H9 (cell line): Measurements from ENCODE around the gene SEMA3F. TPM values are rescaled to one million over a fixed set of nuclear protein-coding genes. Genes with fewer than 3 reads are reported as not detected.

Source experiments
- DNase-seq: peaks from one replicate; pipeline ENCODE4 v3.0.0-alpha.2; 2017
- H2AFZ ChIP-seq: one replicate; pipeline ENCODE4 v1.6.1; 2013; ENCODE audit warnings: mild to moderate bottlenecking, low read length, control low read depth, moderate library complexity
- H2AK5ac ChIP-seq: 2 replicates; pipeline ENCODE4 v1.6.1; 2013; ENCODE audit warnings: low read length, control low read depth, mixed read lengths; ENCODE audit not compliant: insufficient read length
- H2BK120ac ChIP-seq: one replicate; pipeline ENCODE4 v1.6.1; 2013; ENCODE audit warnings: low read depth, mild to moderate bottlenecking, low read length, control low read depth, inconsistent platforms; ENCODE audit not compliant: poor library complexity, severe bottlenecking
- H2BK12ac ChIP-seq: 2 replicates; pipeline ENCODE4 v1.6.1; 2013; ENCODE audit warnings: low read length, control low read depth, mixed read lengths, low read depth; ENCODE audit not compliant: insufficient read length
- H2BK15ac ChIP-seq: 2 replicates; pipeline ENCODE4 v1.6.1; 2013; ENCODE audit warnings: low read depth, low read length, control low read depth
- H2BK20ac ChIP-seq: one replicate; pipeline ENCODE4 v1.6.1; 2013; ENCODE audit warnings: low read depth, mild to moderate bottlenecking, low read length, control low read depth, inconsistent platforms; ENCODE audit not compliant: poor library complexity, severe bottlenecking
- H2BK5ac ChIP-seq: 2 replicates; pipeline ENCODE4 v1.6.1; 2013; ENCODE audit warnings: low read length, control low read depth, mixed read lengths; ENCODE audit not compliant: insufficient read length
- H3K14ac ChIP-seq: 2 replicates; pipeline ENCODE4 v1.6.1; 2013; ENCODE audit warnings: low read length, control low read depth; ENCODE audit not compliant: insufficient read depth
- H3K18ac ChIP-seq: 2 replicates; pipeline ENCODE4 v1.6.1; 2013; ENCODE audit warnings: low read depth, mild to moderate bottlenecking, mixed read lengths, low read length, control low read depth; ENCODE audit not compliant: insufficient read length
- H3K23ac ChIP-seq: 2 replicates; pipeline ENCODE4 v1.6.1; 2013; ENCODE audit warnings: low read length, control low read depth, mixed read lengths, low read depth; ENCODE audit not compliant: insufficient read length
- H3K23me2 ChIP-seq: 2 replicates; pipeline ENCODE4 v1.6.1; 2013; ENCODE audit warnings: low read depth, mild to moderate bottlenecking, mixed read lengths, low read length, control low read depth; ENCODE audit not compliant: insufficient read length, poor library complexity, severe bottlenecking
- H3K27ac ChIP-seq: 2 replicates; pipeline ENCODE4 v1.5.1; 2013; ENCODE audit warnings: low read length, control low read depth, mixed read lengths, low read depth; ENCODE audit not compliant: insufficient read length
- H3K27me3 ChIP-seq: 2 replicates; pipeline ENCODE4 v1.6.1; 2013; ENCODE audit warnings: low read length, control low read depth, inconsistent platforms; ENCODE audit not compliant: insufficient read depth
- H3K4ac ChIP-seq: 2 replicates; pipeline ENCODE4 v1.6.1; 2013; ENCODE audit warnings: low read depth, mild to moderate bottlenecking, control low read depth, inconsistent platforms, low read length, moderate library complexity
- H3K4me1 ChIP-seq: 2 replicates; pipeline ENCODE4 v1.6.1; 2013; ENCODE audit warnings: low read length, control low read depth, inconsistent platforms; ENCODE audit not compliant: insufficient read depth
- H3K4me2 ChIP-seq: 2 replicates; pipeline ENCODE4 v1.6.1; 2013; ENCODE audit warnings: low read length, control low read depth, mixed read lengths; ENCODE audit not compliant: insufficient read length, insufficient read depth
- H3K56ac ChIP-seq: 2 replicates; pipeline ENCODE4 v1.6.1; 2013; ENCODE audit warnings: low read depth, mild to moderate bottlenecking, mixed read lengths, low read length, control low read depth; ENCODE audit not compliant: insufficient read length
- H3K79me1 ChIP-seq: 2 replicates; pipeline ENCODE4 v1.6.1; 2013; ENCODE audit warnings: low read depth, mild to moderate bottlenecking, moderate library complexity, low read length, control low read depth, inconsistent platforms; ENCODE audit not compliant: insufficient read depth, poor library complexity, severe bottlenecking
- H3K79me2 ChIP-seq: 2 replicates; pipeline ENCODE4 v1.6.1; 2013; ENCODE audit warnings: low read length, control low read depth, inconsistent platforms; ENCODE audit not compliant: insufficient read depth
- H3K9ac ChIP-seq: 2 replicates; pipeline ENCODE4 v1.6.1; 2013; ENCODE audit warnings: low read length, control low read depth, mixed read lengths; ENCODE audit not compliant: insufficient read length; ENCODE audit errors: extremely low read depth
- H3K9me3 ChIP-seq: one replicate; pipeline ENCODE4 v1.6.1; 2013; ENCODE audit warnings: low read depth, low read length, inconsistent platforms; ENCODE audit not compliant: control insufficient read depth
- H3T11ph ChIP-seq: one replicate; pipeline ENCODE4 v1.6.1; 2013; ENCODE audit warnings: mild to moderate bottlenecking, low read length, control low read depth, inconsistent platforms
- H4K20me1 ChIP-seq: one replicate; pipeline ENCODE4 v1.6.1; 2013; ENCODE audit not compliant: control insufficient read depth, insufficient read length, insufficient read depth
- H4K5ac ChIP-seq: 2 replicates; pipeline ENCODE4 v1.6.1; 2013; ENCODE audit warnings: low read depth, mild to moderate bottlenecking, mixed read lengths, low read length, control low read depth; ENCODE audit not compliant: insufficient read length
- H4K8ac ChIP-seq: replicated peaks from 2 replicates; pipeline ENCODE4 v1.6.1; 2013; ENCODE audit warnings: low read length, control low read depth, mixed read lengths, low read depth; ENCODE audit not compliant: insufficient read length
- H4K91ac ChIP-seq: 2 replicates; pipeline ENCODE4 v1.6.1; 2013; ENCODE audit warnings: low read depth, mild to moderate bottlenecking, moderate library complexity, mixed read lengths, low read length, control low read depth; ENCODE audit not compliant: insufficient read length
- H3K27ac Mint-ChIP-seq, 3 experiments: 2 replicates in 2 of 3; 3 replicates in 1 of 3; pipeline ENCODE4 v1.8.0; 2020 to 2021; ENCODE audit warnings: mixed read lengths in 3 of 3, mild to moderate bottlenecking in 1 of 3, moderate library complexity in 1 of 3
- H3K27me3 Mint-ChIP-seq: 2 replicates; pipeline ENCODE4 v1.8.0; 2021; ENCODE audit warnings: low read depth, mild to moderate bottlenecking, moderate library complexity, mixed read lengths
- H3K36me3 Mint-ChIP-seq, 3 experiments: 2 replicates in 2 of 3; 3 replicates in 1 of 3; pipeline ENCODE4 v1.8.0; 2020 to 2021; ENCODE audit warnings: low read depth in 3 of 3, mixed read lengths in 3 of 3; ENCODE audit not compliant: insufficient read depth in 1 of 3
- H3K4me1 Mint-ChIP-seq, 2 experiments: 2 replicates each; pipeline ENCODE4 v1.8.0; 2020; ENCODE audit warnings: mixed read lengths in 2 of 2
- H3K4me3 Mint-ChIP-seq, 2 experiments: 2 replicates in 1 of 2; 3 replicates in 1 of 2; pipeline ENCODE4 v1.8.0; 2020 to 2021; ENCODE audit warnings: mild to moderate bottlenecking in 2 of 2, mixed read lengths in 2 of 2, moderate library complexity in 1 of 2
- H3K9me3 Mint-ChIP-seq, 2 experiments: 2 replicates in 1 of 2; 3 replicates in 1 of 2; pipeline ENCODE4 v1.8.0; 2020; ENCODE audit warnings: mild to moderate bottlenecking in 2 of 2, mixed read lengths in 2 of 2, moderate library complexity in 1 of 2
- WGBS: extraction: QIAGEN DNeasy Blood & Tissue Kit; methylation state at CpG from one replicate; pipeline ENCODE4 v1.1.7; 2013; ENCODE audit warnings: missing lambda C conversion rate, low lambda C conversion rate, mixed read lengths; ENCODE audit not compliant: insufficient read length; ENCODE audit errors: extremely low coverage; 5-methylcytosine and 5-hydroxymethylcytosine counted together
- total RNA-seq: library from RNA; stranded (reverse); gene quantifications from 2 replicates; pipeline ENCODE4 v1.2.1, GENCODE V29; 2021
- TF ChIP-seq, protein P1 (sequence below): fragments of 200-600 bp; sonication (generic); conservative IDR thresholded peaks from 3 replicates; pipeline ENCODE4 v1.8.0; 2021; ENCODE audit warnings: antibody characterized with exemption, mild to moderate bottlenecking

The SEMA3F gene
- total RNA-seq, 1 experiment from 2014 or later, result 14.3 TPM

DNA sequence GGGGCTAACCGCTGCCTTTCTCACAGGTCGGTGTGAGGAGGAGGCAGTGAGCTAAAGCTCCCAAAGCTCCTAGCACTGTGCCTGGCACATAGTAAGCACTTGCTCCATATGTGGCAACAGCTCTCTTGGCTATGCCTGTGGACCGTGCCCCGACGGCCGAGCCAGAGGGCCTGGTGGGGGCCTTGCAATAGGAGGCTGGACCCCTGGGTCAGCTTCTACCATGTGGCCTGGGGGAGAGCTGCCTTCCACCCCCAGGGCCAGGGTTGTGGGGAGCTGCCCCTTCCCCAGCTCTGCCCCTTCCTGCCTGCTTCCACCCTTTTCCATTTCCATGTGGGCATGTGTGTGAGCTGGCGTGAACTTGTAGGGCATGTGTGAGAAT, 19.4 kb downstream of the SEMA3F start:
- Histone ChIP-seq H3K56ac (no peak overlapping the region), H3K79me1 (no peaks in the 10 kb centered on the region), H2BK12ac (no peak overlapping the region), H2BK20ac (no peak overlapping the region), H4K8ac (no peak overlapping the region), H3K23me2 (no peaks in the 10 kb centered on the region), H4K91ac (no peak overlapping the region), H3K23ac (no peak overlapping the region), H3K4me2 (no peak overlapping the region), H3K4me1 (no peaks in the 10 kb centered on the region), H3K79me2 (no peaks in the 10 kb centered on the region), H2AK5ac (no peak overlapping the region), H3K14ac (no peak overlapping the region), H3K18ac (no peak overlapping the region), H3K9ac (no peak overlapping the region), H2AFZ (no peak overlapping the region), H3K9me3 (no peaks in the 10 kb centered on the region), H2BK5ac (no peak overlapping the region), H3K27me3 (no peaks in the 10 kb centered on the region), H3K27ac (no peak overlapping the region), H3T11ph (no peak overlapping the region), H4K5ac (no peak overlapping the region), H3K4ac (no peak overlapping the region), H4K20me1 (no peaks in the 10 kb centered on the region), H2BK15ac (no peak overlapping the region), H2BK120ac (no peak overlapping the region)
- Mint-ChIP-seq H3K9me3 (no peaks in the 10 kb centered on the region), H3K4me3 (no peak overlapping the region), H3K4me1 (peaks cover 7 to 13% of the 10 kb centered on the region in 2 experiments), H3K27me3 (no peaks in the 10 kb centered on the region), H3K36me3 (peaks cover 13 to 40% (median 19%) of the 10 kb centered on the region in 3 experiments; a peak in 6 of 7 replicates), H3K27ac (no peak overlapping the region)
- no peak for DNase-seq
- no CpG with 5 or more reads among the region's 7 CpGs for WGBS
- TF ChIP-seq, protein P1, sequence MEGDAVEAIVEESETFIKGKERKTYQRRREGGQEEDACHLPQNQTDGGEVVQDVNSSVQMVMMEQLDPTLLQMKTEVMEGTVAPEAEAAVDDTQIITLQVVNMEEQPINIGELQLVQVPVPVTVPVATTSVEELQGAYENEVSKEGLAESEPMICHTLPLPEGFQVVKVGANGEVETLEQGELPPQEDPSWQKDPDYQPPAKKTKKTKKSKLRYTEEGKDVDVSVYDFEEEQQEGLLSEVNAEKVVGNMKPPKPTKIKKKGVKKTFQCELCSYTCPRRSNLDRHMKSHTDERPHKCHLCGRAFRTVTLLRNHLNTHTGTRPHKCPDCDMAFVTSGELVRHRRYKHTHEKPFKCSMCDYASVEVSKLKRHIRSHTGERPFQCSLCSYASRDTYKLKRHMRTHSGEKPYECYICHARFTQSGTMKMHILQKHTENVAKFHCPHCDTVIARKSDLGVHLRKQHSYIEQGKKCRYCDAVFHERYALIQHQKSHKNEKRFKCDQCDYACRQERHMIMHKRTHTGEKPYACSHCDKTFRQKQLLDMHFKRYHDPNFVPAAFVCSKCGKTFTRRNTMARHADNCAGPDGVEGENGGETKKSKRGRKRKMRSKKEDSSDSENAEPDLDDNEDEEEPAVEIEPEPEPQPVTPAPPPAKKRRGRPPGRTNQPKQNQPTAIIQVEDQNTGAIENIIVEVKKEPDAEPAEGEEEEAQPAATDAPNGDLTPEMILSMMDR, result no peak; the same call in 2 of the 3 replicates
